Activated CD4-positive, CD25-positive, alpha-beta regulatory T cell treated with anti-CD3 and anti-CD28 coated beads, Interleukin-2, amount 50 U/mL, for 72 hours (primary cell): ENCODE results near the gene SSX4B.
"Not testable (repeated sequence)": the region's sequence is repeated elsewhere in the genome, so short reads cannot be mapped to it uniquely, and the experiment has no call there.

Experiments used
- DNase-seq: peaks from one replicate; pipeline ENCODE4 v3.0.0; 2021

The SSX4B gene

GRCh38 chrX:48411860-48412259 lies at the start of gene SSX4B:
TSS of gene SSX4B (minus strand) at chrX:48411960. CDS start at chrX:48411372, 588 bp downstream.
- not testable (repeated sequence) for DNase-seq

- DNase-seq, result no peak
Observed at GRCh38 chrX:48460606-48461005, 48.8 kb upstream of the SSX4B start.

- DNase-seq, result no peak
Observed at GRCh38 chrX:48460031-48460430, 48.3 kb upstream of the SSX4B start.

GRCh38 chrX:48459483-48459882 lies 47.7 kb upstream of the SSX4B start:
- DNase-seq, result no peak

DNA sequence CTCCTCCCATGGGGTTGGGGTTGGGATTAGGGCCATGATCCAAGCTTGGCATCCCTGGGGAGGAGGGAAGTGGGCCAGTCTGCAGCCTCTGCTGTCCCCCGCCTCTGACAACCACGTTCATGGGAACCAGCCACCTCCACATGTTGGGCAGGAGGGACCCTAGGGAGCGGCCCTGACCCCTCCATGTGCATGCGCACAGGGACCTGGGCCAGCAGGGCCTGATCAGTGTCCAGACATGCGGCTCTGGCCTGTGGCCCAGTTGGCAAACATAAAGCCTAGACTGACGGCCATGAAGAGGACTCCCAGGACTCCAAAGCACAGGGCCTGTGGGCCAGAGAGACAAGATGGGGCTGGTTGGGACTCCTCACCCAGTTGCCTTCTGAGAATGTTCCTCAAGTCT lies 47.0 kb upstream of the SSX4B start:
- no peak for DNase-seq

- DNase-seq, result no peak
Observed at GRCh38 chrX:48456628-48457331, 45.0 kb upstream of the SSX4B start.

- DNase-seq, result no peak
Observed at GRCh38 chrX:48451708-48452107, 39.9 kb upstream of the SSX4B start.

DNA sequence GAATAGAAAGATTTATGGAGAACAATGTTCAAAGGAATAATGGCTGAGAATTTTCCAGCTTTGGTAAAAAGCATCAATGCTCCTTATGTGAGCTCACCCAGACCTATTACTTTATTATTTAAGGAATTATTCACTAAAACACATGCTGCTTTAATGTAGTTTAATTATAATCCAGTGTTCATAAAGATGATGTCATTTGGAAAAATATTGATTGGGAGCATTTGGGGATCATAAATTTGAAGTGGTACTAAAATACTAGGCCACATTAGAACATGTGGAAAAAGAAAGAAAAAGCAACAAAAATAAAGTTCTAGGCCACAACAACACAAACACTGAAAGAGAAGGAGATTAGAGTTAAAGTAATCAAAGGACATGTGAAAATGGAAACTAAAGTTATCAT lies 38.3 kb upstream of the SSX4B start:
- DNase-seq, result no peak

DNA sequence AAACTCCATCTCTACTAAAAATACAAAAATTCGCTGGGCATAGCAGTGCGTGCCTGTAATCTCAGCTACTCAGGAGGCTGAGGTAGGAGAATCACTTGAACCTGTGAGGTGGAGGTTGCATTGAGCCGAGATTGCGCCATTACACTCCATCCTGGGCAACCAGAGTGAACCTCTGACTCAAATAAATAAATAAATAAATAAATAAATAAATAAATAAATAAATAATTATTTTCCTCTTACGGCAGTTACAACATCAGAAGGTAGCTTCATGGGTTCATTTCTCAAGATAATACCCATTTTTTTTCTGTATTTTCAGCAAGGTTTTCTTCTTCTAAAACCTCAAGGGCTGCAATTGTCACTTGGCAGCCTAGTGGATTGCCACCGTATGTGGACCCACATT lies 35.4 kb upstream of the SSX4B start:
- not testable (repeated sequence) for DNase-seq

- not testable (repeated sequence) for DNase-seq
Observed at GRCh38 chrX:48433713-48434112, 22.0 kb upstream of the SSX4B start.

DNA sequence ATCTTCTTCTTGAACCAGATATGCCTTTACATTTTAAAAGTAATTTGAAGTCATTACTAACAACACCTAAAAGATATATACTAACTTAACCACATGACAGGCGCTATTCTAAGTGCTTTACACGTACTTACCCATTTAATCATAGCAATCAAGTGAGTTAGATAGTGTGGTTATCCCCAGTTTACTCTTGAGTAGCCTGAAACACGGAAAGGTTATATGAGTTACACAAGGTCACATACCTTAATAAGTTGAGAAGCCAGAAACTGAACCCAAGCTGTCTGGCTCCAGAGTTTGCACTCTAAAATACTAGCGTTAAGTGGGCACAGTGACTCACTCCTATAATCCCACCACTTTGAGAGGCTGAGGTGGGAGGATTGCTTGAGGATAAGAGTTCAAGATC lies 18.4 kb upstream of the SSX4B start:
- DNase-seq, result not testable (repeated sequence)

GRCh38 chrX:48429606-48430005 lies 17.8 kb upstream of the SSX4B start:
- DNase-seq, result not testable (repeated sequence)

DNA sequence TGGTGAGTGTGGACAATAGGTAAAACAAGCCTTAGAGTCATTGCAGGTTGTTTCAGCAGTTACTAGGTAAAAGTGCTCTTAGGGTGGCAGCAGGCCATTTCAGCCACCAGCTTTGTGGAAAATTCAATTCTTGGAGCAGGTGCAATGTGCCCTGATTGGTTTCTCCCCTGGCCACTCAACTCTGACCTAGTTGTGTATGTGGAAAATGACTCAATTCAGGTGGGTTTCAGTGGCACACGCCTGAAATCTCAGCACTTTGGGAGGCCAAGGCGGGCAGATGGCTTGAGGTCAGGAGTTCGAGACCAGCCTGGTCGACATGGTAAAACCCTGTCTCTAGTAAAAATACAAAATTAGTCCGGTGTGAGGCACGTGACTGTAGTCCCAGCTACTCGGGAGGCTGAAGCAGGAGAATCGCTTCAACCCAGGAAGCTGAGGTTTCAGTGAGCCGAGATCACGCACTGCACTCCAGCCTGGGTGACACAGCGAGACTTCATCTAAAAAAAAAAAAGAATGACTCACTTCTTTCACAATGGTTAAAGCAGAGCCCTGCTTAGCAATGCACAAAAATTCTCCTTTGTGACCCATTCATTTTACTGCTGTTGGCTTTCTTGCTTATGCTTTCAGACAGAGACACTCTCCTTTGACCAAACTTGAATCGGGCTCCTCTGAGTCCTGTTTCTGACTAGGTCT lies 15.4 kb upstream of the SSX4B start:
- not testable (repeated sequence) for DNase-seq

DNA sequence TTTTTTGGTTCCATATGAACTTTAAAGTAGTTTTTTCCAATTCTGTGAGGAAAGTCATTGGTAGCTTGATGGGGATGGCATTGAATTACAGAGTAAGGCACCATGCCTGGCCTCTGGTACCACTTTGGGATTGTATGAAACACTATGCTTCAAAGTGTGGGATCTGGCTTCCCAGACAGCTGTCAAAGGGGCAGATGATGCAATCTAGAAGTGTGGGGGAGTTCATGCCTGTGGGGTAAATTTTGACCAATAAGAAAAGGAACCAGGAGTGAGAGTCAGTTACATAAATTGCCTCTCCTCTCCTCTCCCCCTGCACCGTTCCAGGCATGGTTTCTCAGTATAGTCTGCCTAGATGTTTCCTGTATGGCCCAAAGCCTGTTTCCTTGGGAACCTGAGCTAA lies 13.9 kb downstream of the SSX4B start:
- DNase-seq, result not testable (repeated sequence)

- DNase-seq, result not testable (repeated sequence)
Observed at GRCh38 chrX:48396931-48397330, 14.8 kb downstream of the SSX4B start.

DNA sequence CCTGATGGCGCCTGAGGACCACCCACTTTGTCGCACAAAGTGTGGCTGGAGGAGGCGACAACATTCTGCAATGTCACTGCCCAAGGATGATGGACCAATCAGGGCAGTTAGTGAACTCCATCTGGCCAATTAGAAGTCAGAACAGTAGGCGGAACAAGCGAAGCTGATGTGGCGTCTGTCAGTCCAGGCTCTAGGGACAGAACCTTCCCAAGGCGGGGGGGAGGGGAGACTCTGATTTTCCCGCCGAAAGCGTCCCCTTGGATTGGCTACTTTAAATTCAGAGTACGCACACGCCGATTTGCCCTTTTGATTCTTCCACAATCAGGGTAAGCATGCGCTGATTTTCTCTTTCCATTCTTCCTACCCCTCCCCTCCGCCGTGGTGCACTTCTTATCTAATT lies 28.5 kb downstream of the SSX4B start, which contains the start of gene SSX4:
TSS of gene SSX4 (plus strand) at position 301 of the 400 bp plus-strand sequence. CDS start 515 bp downstream, outside the sequence.
- DNase-seq, result not testable (repeated sequence)

GRCh38 chrX:48370408-48370807 lies 41.4 kb downstream of the SSX4B start:
- DNase-seq, result not testable (repeated sequence)

- not testable (repeated sequence) for DNase-seq
Observed at GRCh38 chrX:48367717-48368408, 43.9 kb downstream of the SSX4B start.

GRCh38 chrX:48359281-48359680 lies 52.5 kb downstream of the SSX4B start:
- not testable (repeated sequence) for DNase-seq

GRCh38 chrX:48357681-48358080 lies 54.1 kb downstream of the SSX4B start:
- DNase-seq, result no peak

DNA sequence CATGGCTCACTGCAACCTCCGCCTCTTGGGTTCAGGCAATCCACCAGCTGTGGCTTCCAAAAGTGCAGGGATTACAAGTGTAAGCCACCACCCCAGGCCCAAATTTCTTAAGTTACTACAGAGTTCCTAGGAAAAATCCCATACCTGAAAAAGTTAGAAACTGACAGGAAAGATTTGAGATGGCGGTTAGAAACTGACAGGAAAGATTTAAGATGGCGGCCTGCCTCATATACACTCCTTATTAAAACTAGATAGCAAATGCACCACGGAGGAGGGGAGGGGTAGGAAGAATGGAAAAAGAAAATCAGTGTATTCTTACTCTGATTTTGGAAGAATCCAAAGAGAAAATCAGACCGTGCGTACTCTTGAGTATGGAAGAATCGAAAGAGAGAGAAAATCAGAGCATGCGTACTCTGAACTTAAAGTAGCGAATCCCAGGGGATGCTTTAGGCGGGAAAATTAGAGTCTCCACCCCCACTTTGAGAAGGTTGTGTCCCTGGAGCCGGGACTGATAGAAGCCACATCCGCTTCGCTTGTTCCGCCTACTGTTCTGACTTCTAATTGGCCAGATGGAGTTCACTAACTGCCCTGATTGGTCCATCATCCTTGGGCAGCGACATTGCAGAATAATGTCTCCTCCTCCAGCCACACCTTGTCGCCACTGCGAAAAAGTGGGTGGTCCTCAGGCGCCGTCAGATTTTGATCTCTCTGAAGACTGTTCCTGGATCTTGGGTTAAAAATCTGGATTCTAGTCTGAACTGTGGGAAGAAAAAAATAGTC lies 55.3 kb downstream of the SSX4B start, which contains the start of gene SSX3:
TSS of gene SSX3 (minus strand) at position 389 of the 780 bp plus-strand sequence. CDS start 1,454 bp downstream, outside the sequence.
- not testable (repeated sequence) for DNase-seq
